T-helper 2 cell treated with Interferon-gamma antibody and Interleukin-4, amounts not matched to agents 5 μg/mL and 100 μg/mL, for 36 hours (primary cell): Measurements from ENCODE around the gene SETBP1.

Source experiments
- DNase-seq: peaks from one replicate; pipeline ENCODE4 v3.0.0; 2021; ENCODE audit warnings: low spot score
- H3K27ac Mint-ChIP-seq: one replicate; pipeline ENCODE4 v1.8.0; 2021; ENCODE audit warnings: mild to moderate bottlenecking, mixed read lengths
- H3K27me3 Mint-ChIP-seq: one replicate; pipeline ENCODE4 v1.8.0; 2021; ENCODE audit warnings: low read depth, mixed read lengths
- H3K36me3 Mint-ChIP-seq: one replicate; pipeline ENCODE4 v1.8.0; 2021; ENCODE audit warnings: low read depth, mixed read lengths
- H3K4me1 Mint-ChIP-seq: one replicate; pipeline ENCODE4 v1.8.0; 2021; ENCODE audit warnings: low read depth, mixed read lengths
- H3K4me3 Mint-ChIP-seq: one replicate; pipeline ENCODE4 v1.8.0; 2022; ENCODE audit warnings: mild to moderate bottlenecking, moderate library complexity, mixed read lengths
- H3K9me3 Mint-ChIP-seq: one replicate; pipeline ENCODE4 v1.8.0; 2021; ENCODE audit warnings: mixed read lengths

Gene SETBP1

DNA sequence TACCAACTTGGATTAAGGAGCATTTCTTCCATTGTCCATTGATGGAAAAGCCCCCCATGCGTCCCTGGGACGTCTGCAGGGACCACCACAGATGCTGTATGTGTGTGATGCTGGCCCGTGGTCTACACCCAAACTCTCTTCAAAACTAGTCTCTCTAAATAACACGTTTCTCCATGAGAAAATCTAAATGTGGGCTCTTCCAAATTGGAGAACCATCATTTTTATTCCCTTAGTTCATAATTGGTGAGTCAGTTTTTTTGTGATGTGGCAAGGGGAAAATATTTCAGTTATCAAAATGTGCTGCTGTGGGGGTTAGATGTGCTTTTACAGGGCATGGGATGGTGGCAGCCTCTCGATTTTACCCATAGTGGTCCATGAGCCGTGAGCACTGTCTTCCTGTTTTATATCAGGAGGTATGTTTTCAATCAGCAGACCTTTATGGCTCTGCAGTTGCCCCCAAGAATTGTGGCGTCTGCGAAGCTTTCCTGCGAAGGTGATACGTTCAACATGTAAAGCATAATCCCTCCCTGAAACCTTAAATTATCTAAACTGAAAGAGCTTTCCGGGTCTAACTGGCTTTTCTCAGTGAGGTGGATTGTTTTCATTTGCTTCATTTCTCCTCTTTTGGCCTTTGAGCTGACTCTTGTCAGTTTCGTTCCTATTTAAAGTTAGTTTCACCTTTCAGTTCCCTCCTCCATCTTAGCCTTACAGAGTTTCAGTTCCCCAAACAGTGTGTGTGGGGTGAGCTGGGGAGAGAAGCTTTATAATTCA lies 78.4 kb downstream of the SETBP1 start:
- H3K27me3 Mint-ChIP-seq: peaks cover 6% of the 10 kb centered on the region
- H3K4me3 Mint-ChIP-seq: peak overlapping the region; percentile 66
- peak; percentile 72 for DNase-seq
- H3K9me3 Mint-ChIP-seq: peaks cover 5% of the 10 kb centered on the region
- peaks cover 36% of the 10 kb centered on the region for H3K4me1 Mint-ChIP-seq
- peaks cover 12% of the 10 kb centered on the region for H3K36me3 Mint-ChIP-seq
- H3K27ac Mint-ChIP-seq: peak overlapping the region; percentile 94

DNA sequence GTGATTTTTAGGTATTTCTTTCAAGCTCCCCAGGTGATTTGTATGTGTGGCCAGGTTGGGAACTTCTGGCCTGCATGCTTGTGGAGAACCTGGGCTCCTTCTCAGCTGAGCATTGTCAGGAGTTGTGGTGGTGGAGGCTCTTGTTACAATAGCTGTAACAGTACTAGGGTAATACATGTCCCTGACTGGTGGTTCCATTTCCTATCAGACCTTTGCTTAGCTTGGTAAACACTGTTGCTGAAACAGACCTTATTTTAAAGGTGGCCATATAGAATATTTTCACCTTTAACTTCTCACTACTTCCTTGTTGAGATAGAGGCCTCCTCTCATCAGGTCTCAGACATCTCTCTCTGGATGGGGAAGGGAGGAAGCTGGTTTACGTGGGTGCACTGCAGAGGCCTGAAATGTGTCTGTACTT lies 79.2 kb downstream of the SETBP1 start:
- Mint-ChIP-seq H3K4me1 (peaks cover 36% of the 10 kb centered on the region), H3K9me3 (peaks cover 5% of the 10 kb centered on the region), H3K27me3 (peaks cover 6% of the 10 kb centered on the region), H3K36me3 (peaks cover 10% of the 10 kb centered on the region), H3K27ac (peak overlapping the region; percentile 94), H3K4me3 (peak overlapping the region; percentile 66)
- peak; percentile 18 for DNase-seq

DNA sequence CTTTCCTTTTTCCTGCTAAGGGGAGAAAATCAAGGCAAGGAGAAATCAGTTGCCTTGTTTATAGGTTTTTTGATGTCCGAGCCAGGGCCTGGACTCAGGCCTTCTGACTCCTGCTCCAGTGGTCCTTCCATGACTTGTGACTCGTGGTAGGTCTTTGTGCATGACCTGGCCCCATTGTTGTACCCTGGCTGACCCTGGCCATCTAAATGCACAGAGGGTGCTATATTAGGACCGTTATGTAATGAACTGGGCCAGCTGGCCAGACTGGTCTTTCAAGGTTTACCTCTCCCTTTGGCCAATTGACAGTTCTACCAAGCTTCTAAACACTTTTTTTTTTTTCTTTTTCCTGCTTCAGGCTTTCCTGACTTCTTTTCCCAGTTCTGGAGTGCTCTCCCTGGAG lies 81.1 kb downstream of the SETBP1 start:
- Mint-ChIP-seq H3K27ac (no peak overlapping the region), H3K27me3 (no peaks in the 10 kb centered on the region), H3K36me3 (peaks cover 8% of the 10 kb centered on the region), H3K4me1 (peaks cover 35% of the 10 kb centered on the region), H3K9me3 (peaks cover 5% of the 10 kb centered on the region), H3K4me3 (no peak overlapping the region)
- no peak for DNase-seq

- peaks cover 8% of the 10 kb centered on the region for H3K36me3 Mint-ChIP-seq
- no peak for DNase-seq
- H3K4me3 Mint-ChIP-seq: no peak overlapping the region
- peaks cover 27% of the 10 kb centered on the region for H3K4me1 Mint-ChIP-seq
- H3K9me3 Mint-ChIP-seq: peaks cover 5% of the 10 kb centered on the region
- no peaks in the 10 kb centered on the region for H3K27me3 Mint-ChIP-seq
- no peak overlapping the region for H3K27ac Mint-ChIP-seq
These were observed 82.6 kb downstream of the SETBP1 start for GRCh38 chr18:44763327-44763726.

DNA sequence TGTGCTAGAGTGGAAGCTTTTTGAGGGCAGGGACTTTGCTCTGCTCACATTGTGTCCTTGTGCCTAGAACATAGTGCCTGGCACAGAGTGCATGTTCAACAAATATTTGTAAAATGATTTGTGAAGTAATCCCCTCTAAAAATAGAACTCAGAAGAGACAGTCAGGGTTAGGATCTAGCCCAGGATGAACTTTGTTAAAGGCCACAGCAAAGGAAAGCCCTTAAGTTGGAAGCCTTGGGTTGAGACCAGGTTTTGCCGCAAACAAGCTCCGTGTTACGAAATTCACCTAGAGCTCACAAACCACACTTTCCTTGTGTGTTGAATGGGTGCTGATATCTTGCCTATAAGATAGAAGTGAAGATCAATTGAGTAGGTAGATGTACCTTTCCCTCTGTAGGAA lies 84.2 kb downstream of the SETBP1 start:
- Mint-ChIP-seq H3K4me1 (peaks cover 12% of the 10 kb centered on the region), H3K27ac (no peak overlapping the region), H3K27me3 (peaks cover 6% of the 10 kb centered on the region), H3K9me3 (peaks cover 5% of the 10 kb centered on the region), H3K36me3 (peaks cover 6% of the 10 kb centered on the region), H3K4me3 (no peak overlapping the region)
- DNase-seq: no peak

GRCh38 chr18:44765456-44765855 lies 84.8 kb downstream of the SETBP1 start:
- Mint-ChIP-seq H3K4me1 (peaks cover 6% of the 10 kb centered on the region), H3K4me3 (no peak overlapping the region), H3K27me3 (peaks cover 6% of the 10 kb centered on the region), H3K36me3 (peaks cover 6% of the 10 kb centered on the region), H3K9me3 (peaks cover 5% of the 10 kb centered on the region), H3K27ac (no peak overlapping the region)
- DNase-seq: no peak

DNA sequence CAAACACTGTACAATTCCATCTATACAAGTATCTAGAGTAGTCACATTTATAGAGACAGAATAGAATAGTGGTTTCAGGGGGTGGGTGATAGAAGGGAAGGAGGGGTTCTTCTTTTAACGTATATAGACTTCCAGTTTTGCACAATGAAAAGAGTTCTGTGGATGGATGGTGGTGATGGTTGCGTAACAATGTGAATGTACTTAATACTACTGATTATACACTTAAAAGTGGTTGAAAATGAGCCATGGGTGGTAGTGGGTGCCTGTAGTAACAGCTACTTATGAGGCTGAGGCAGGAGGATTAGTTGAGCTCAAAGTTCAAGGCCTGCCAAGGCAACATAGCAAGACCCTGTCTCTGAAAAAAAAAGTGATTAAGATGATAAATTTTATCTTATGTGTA lies 85.8 kb downstream of the SETBP1 start:
- H3K36me3 Mint-ChIP-seq: peaks cover 7% of the 10 kb centered on the region
- H3K9me3 Mint-ChIP-seq: peaks cover 5% of the 10 kb centered on the region
- no peak overlapping the region for H3K4me3 Mint-ChIP-seq
- no peak overlapping the region for H3K27ac Mint-ChIP-seq
- H3K4me1 Mint-ChIP-seq: peaks cover 5% of the 10 kb centered on the region
- no peak for DNase-seq
- peaks cover 6% of the 10 kb centered on the region for H3K27me3 Mint-ChIP-seq

DNA sequence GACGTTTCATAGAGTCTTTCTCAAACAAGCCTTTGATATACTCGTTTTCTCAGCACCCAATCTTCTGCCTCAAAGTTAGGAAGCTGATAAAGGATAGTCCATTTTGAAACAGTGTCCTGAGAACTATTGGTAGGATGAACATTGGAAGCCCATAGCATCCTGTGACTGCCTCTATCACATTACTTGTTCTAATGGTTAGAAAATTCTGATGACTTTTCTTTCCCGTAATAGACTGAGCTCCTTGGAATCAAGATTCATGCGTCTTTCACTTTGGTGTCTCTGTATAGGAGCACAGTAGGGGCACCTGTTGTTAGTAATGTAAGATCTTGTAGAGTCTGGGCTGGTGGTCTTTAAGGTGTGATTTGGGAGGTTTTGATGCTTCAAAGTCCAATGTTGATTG lies 87.1 kb downstream of the SETBP1 start:
- H3K9me3 Mint-ChIP-seq: no peaks in the 10 kb centered on the region
- no peak for DNase-seq
- peaks cover 6% of the 10 kb centered on the region for H3K27me3 Mint-ChIP-seq
- H3K27ac Mint-ChIP-seq: no peak overlapping the region
- peaks cover 2% of the 10 kb centered on the region for H3K4me1 Mint-ChIP-seq
- H3K36me3 Mint-ChIP-seq: peaks cover 3% of the 10 kb centered on the region
- H3K4me3 Mint-ChIP-seq: no peak overlapping the region

DNA sequence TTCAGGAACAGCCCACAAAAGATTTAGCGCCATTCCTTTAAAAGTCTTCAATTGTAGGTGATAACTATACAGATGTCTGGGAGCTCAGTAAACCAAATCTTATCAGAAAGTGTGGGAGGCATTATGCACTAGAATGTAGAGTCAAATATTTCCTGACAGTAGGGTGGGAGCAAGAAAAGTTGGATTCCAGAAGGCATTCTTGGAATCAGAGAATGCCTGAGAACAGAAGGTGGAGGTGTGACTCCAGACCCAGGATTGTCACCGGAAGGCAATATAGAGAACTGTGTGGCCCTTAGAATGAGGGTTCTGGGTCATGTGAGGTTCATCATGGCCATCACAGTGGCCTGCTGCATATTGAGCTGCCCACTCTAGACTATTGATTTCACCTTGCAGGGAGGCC lies 90.0 kb downstream of the SETBP1 start:
- Mint-ChIP-seq H3K36me3 (peaks cover 3% of the 10 kb centered on the region), H3K27me3 (peaks cover 6% of the 10 kb centered on the region), H3K4me1 (peaks cover 4% of the 10 kb centered on the region), H3K27ac (no peak overlapping the region), H3K4me3 (no peak overlapping the region), H3K9me3 (no peaks in the 10 kb centered on the region)
- no peak for DNase-seq

DNA sequence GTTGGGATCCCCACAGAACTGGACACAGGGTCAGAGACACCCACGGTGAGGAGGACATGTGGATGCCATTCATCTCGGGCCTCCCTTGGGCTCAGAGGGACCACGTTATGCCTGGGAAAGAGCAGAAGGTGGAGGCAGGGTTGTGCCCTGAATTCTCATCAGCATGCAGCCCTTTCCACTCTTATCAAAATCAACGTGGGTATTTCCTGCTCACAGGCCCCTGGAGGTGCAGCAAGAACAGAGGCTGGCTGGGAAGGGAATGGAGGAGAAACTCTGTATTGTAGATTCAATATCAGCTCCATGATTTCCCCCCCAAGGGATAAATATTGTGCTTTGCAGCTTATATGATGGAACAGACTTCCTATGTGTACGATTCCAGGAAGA lies 90.9 kb downstream of the SETBP1 start:
- no peaks in the 10 kb centered on the region for H3K9me3 Mint-ChIP-seq
- H3K4me1 Mint-ChIP-seq: peaks cover 6% of the 10 kb centered on the region
- H3K4me3 Mint-ChIP-seq: no peak overlapping the region
- peaks cover 3% of the 10 kb centered on the region for H3K36me3 Mint-ChIP-seq
- DNase-seq: no peak
- H3K27ac Mint-ChIP-seq: no peak overlapping the region
- peaks cover 6% of the 10 kb centered on the region for H3K27me3 Mint-ChIP-seq

- Mint-ChIP-seq H3K27ac (no peak overlapping the region), H3K4me1 (peaks cover 5% of the 10 kb centered on the region), H3K9me3 (no peaks in the 10 kb centered on the region), H3K4me3 (no peak overlapping the region), H3K36me3 (peaks cover 3% of the 10 kb centered on the region), H3K27me3 (peaks cover 6% of the 10 kb centered on the region)
- DNase-seq: no peak
These were observed 91.5 kb downstream of the SETBP1 start for GRCh38 chr18:44771956-44772917.

DNA sequence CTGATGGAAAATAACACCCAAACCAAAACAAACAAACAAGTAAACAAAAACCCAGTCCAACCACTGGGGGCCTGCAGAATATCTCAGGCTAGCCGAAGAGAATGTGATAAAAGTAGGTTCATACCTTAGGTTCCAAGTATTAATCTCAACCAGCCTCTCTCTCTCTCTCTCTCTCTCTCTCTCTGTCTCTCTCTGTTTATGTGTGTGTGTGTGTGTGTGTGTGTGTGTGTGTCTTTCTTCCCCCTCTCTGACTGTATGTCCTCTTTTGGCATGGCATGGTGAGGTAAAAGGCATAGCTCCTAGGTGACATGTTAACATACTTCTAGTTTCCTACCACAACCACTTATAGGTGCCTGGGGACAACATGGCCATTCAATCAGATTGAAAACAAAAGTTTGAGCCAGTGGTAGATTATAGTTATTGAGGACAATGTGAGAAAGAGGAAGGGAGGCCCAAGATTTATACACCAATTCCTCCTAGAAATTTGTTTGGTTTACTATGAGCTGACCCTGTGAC lies 93.0 kb downstream of the SETBP1 start:
- peaks cover 3% of the 10 kb centered on the region for H3K36me3 Mint-ChIP-seq
- H3K27ac Mint-ChIP-seq: no peak overlapping the region
- no peak overlapping the region for H3K4me3 Mint-ChIP-seq
- no peak for DNase-seq
- peaks cover 3% of the 10 kb centered on the region for H3K27me3 Mint-ChIP-seq
- H3K9me3 Mint-ChIP-seq: no peaks in the 10 kb centered on the region
- H3K4me1 Mint-ChIP-seq: peaks cover 9% of the 10 kb centered on the region

- H3K36me3 Mint-ChIP-seq: peaks cover 2% of the 10 kb centered on the region
These were observed 93.5 kb downstream of the SETBP1 start for GRCh38 chr18:44774191-44774590.

More at GRCh38 chr18:44774191-44774590, 93.5 kb downstream of the SETBP1 start:
- Mint-ChIP-seq H3K9me3 (no peaks in the 10 kb centered on the region), H3K4me1 (peaks cover 10% of the 10 kb centered on the region), H3K4me3 (no peak overlapping the region), H3K27me3 (peaks cover 2% of the 10 kb centered on the region), H3K27ac (no peak overlapping the region)
- no peak for DNase-seq
